H1 (cell line): ENCODE data around the gene ASB6. TPM values are rescaled to one million over a fixed set of nuclear protein-coding genes. Genes with fewer than 3 reads are reported as not detected.

Experiments used
- CTCF ChIA-PET: fragments of 300-600 bp; sonication (Branson Sonifier 250); formaldehyde crosslinking; loops from one replicate; lab custom pipeline; 2021; ENCODE audit not compliant: partially characterized antibody; lab: Charles Lee
- POLR2A ChIA-PET: fragments of 300-600 bp; sonication (Branson Sonifier 250); formaldehyde crosslinking; loops from one replicate; lab custom pipeline; 2021; ENCODE audit warnings: inconsistent platforms; ENCODE audit not compliant: partially characterized antibody; lab: Charles Lee
- DNase-seq, 2 experiments: peaks; one replicate each; pipeline versions ENCODE4 v3.0.0 to v3.0.0-alpha.2; 2010 to 2022; ENCODE audit warnings: low spot score in 2 of 2, low read depth in 1 of 2, mixed read lengths in 1 of 2
- FAIRE-seq: peaks from 2 replicates; lab custom pipeline; 2011; peaks lifted over from hg19 to GRCh38; lab: Jason Lieb, UNC
- H2AFZ ChIP-seq: 2 replicates; pipeline ENCODE4 v1.8.1; 2012; ENCODE audit warnings: low read length, inconsistent platforms
- H2AK5ac ChIP-seq: 2 replicates; pipeline ENCODE4 v1.6.1; 2013; ENCODE audit warnings: low read depth, low read length
- H2BK120ac ChIP-seq: replicated peaks from 2 replicates; pipeline ENCODE3; 2013; ENCODE audit warnings: low read depth, low read length, inconsistent platforms
- H2BK12ac ChIP-seq: 2 replicates; pipeline ENCODE4 v1.6.1; 2013; ENCODE audit warnings: low read depth, low read length
- H2BK15ac ChIP-seq: 2 replicates; pipeline ENCODE4 v1.6.1; 2013; ENCODE audit warnings: low read length
- H2BK20ac ChIP-seq: 2 replicates; pipeline ENCODE4 v1.6.1; 2013; ENCODE audit warnings: low read length
- H2BK5ac ChIP-seq: 2 replicates; pipeline ENCODE4 v1.6.1; 2013; ENCODE audit warnings: low read depth, low read length
- H3K14ac ChIP-seq: 2 replicates; pipeline ENCODE4 v1.6.1; 2013; ENCODE audit warnings: inconsistent platforms; ENCODE audit not compliant: insufficient read length
- H3K18ac ChIP-seq: 2 replicates; pipeline ENCODE4 v1.6.1; 2013; ENCODE audit warnings: low read length; ENCODE audit errors: extremely low read depth
- H3K23ac ChIP-seq: 2 replicates; pipeline ENCODE4 v1.6.1; 2013; ENCODE audit warnings: inconsistent platforms; ENCODE audit not compliant: insufficient read length
- H3K23me2 ChIP-seq: 2 replicates; pipeline ENCODE4 v1.6.1; 2013; ENCODE audit warnings: low read depth, low read length
- H3K27ac ChIP-seq: 2 replicates; pipeline ENCODE4 v1.6.1; 2011; ENCODE audit warnings: low read depth, low read length, inconsistent platforms
- H3K27me3 ChIP-seq, 4 experiments: replicated peaks in 1 of 4; 1 replicate in 1 of 4; 2 replicates in 3 of 4; pipeline versions ENCODE4 v1.6.1 to v1.8.1; 2011 to 2013; ENCODE audit warnings: low read length in 3 of 4, mild to moderate bottlenecking in 3 of 4, inconsistent platforms in 2 of 4, mixed read lengths in 2 of 4, moderate library complexity in 1 of 4; ENCODE audit not compliant: control insufficient read depth in 3 of 4, insufficient read depth in 3 of 4; ENCODE audit errors: extremely low read depth in 1 of 4
- H3K36me3 ChIP-seq, 4 experiments: 2 replicates each; pipeline versions ENCODE4 v1.6.1 to v1.8.1; 2011 to 2013; ENCODE audit warnings: mild to moderate bottlenecking in 4 of 4, low read length in 3 of 4, moderate library complexity in 2 of 4, control low read depth in 1 of 4, inconsistent platforms in 1 of 4; ENCODE audit not compliant: insufficient read depth in 4 of 4, control insufficient read depth in 2 of 4
- H3K4ac ChIP-seq: replicated peaks from 2 replicates; pipeline ENCODE3; 2013; ENCODE audit warnings: low read length, low read depth, mixed read lengths, inconsistent platforms; ENCODE audit not compliant: insufficient read length
- H3K4me1 ChIP-seq, 4 experiments: replicated peaks in 1 of 4; 1 replicate in 1 of 4; 2 replicates in 3 of 4; pipeline versions ENCODE4 v1.6.1 to v1.8.1; 2011 to 2013; ENCODE audit warnings: low read length in 3 of 4, inconsistent platforms in 2 of 4, mixed read lengths in 1 of 4; ENCODE audit not compliant: insufficient read depth in 4 of 4, control insufficient read depth in 3 of 4
- H3K4me2 ChIP-seq, 2 experiments: 2 replicates each; pipeline versions ENCODE4 v1.6.1 to v1.8.1; 2011 to 2013; ENCODE audit warnings: low read depth in 2 of 2, low read length in 2 of 2, control low read depth in 1 of 2, inconsistent platforms in 1 of 2, mild to moderate bottlenecking in 1 of 2; ENCODE audit not compliant: insufficient read depth in 1 of 2
- H3K4me3 ChIP-seq, 4 experiments: fragments of 200-600, 300-600 bp in 1 of 4; sonication (generic), shearing (Covaris generic), sonication (Bioruptor Twin) in 1 of 4; 2 replicates each; pipeline versions ENCODE4 v1.5.1 to v1.8.1; 2011 to 2016; ENCODE audit warnings: low read length in 4 of 4, low read depth in 3 of 4, control low read depth in 2 of 4, inconsistent platforms in 2 of 4, mild to moderate bottlenecking in 2 of 4, mixed read lengths in 1 of 4, moderate library complexity in 1 of 4; ENCODE audit not compliant: insufficient read depth in 2 of 4; ENCODE audit errors: extremely low read depth in 1 of 4
- H3K56ac ChIP-seq: replicated peaks from 2 replicates; pipeline ENCODE3; 2013; ENCODE audit warnings: low read depth, mild to moderate bottlenecking, mixed read lengths, low read length, inconsistent platforms; ENCODE audit not compliant: insufficient read length
- H3K79me1 ChIP-seq: 2 replicates; pipeline ENCODE4 v1.6.1; 2013; ENCODE audit warnings: low read depth, low read length, control low read depth
- H3K79me2 ChIP-seq, 2 experiments: 2 replicates each; pipeline versions ENCODE4 v1.6.1 to v1.8.1; 2012 to 2013; ENCODE audit warnings: low read length in 2 of 2, mild to moderate bottlenecking in 2 of 2, inconsistent platforms in 1 of 2; ENCODE audit not compliant: insufficient read depth in 2 of 2, control insufficient read depth in 1 of 2
- H3K9ac ChIP-seq, 4 experiments: replicated peaks in 1 of 4; 1 replicate in 1 of 4; 2 replicates in 3 of 4; pipeline versions ENCODE4 v1.6.1 to v1.8.1; 2011 to 2013; ENCODE audit warnings: low read depth in 3 of 4, low read length in 3 of 4, control low read depth in 2 of 4, mild to moderate bottlenecking in 2 of 4, moderate library complexity in 2 of 4, inconsistent platforms in 1 of 4; ENCODE audit errors: extremely low read depth in 1 of 4
- H3K9me3 ChIP-seq, 2 experiments: 2 replicates each; pipeline versions ENCODE4 v1.6.1 to v1.8.1; 2012 to 2013; ENCODE audit warnings: mild to moderate bottlenecking in 2 of 2, moderate library complexity in 2 of 2, control low read depth in 1 of 2, inconsistent platforms in 1 of 2, low read depth in 1 of 2, low read length in 1 of 2, mixed read lengths in 1 of 2; ENCODE audit not compliant: insufficient read depth in 2 of 2
- H4K20me1 ChIP-seq, 2 experiments: replicated peaks in 1 of 2; 2 replicates each; pipeline versions ENCODE3 to v1.8.1; 2011 to 2013; ENCODE audit warnings: inconsistent platforms in 2 of 2, low read length in 2 of 2, mild to moderate bottlenecking in 1 of 2; ENCODE audit not compliant: insufficient read depth in 2 of 2, control insufficient read depth in 1 of 2
- H4K5ac ChIP-seq: 2 replicates; pipeline ENCODE4 v1.6.1; 2013; ENCODE audit warnings: low read length, low read depth, mixed read lengths, inconsistent platforms; ENCODE audit not compliant: insufficient read length
- H4K8ac ChIP-seq: 2 replicates; pipeline ENCODE4 v1.8.0; 2013; ENCODE audit warnings: mild to moderate bottlenecking, moderate library complexity, low read length, inconsistent platforms; ENCODE audit not compliant: insufficient read depth; ENCODE audit errors: extremely low read depth
- H4K91ac ChIP-seq: replicated peaks from 2 replicates; pipeline ENCODE3; 2013; ENCODE audit warnings: low read length, mixed read lengths, inconsistent platforms; ENCODE audit not compliant: insufficient read length
- BACH1 ChIP-seq: IDR thresholded peaks from 2 replicates; pipeline ENCODE4 v1.6.1; 2012; ENCODE audit warnings: low read length, improper control_type of control experiment
- CTCF ChIP-seq, 3 experiments: IDR thresholded peaks; 1 replicate in 2 of 3; 2 replicates in 1 of 3; pipeline versions ENCODE4 v1.5.1 to v1.6.1; 2011; ENCODE audit warnings: low read length in 3 of 3, mild to moderate bottlenecking in 3 of 3, inconsistent platforms in 2 of 3, low read depth in 1 of 3, moderate library complexity in 1 of 3; ENCODE audit not compliant: insufficient read depth in 1 of 3; ENCODE audit errors: control extremely low read depth in 1 of 3
- EP300 ChIP-seq, 2 experiments: IDR thresholded peaks; 1 replicate in 1 of 2; 2 replicates in 1 of 2; pipeline ENCODE4 v1.6.1; 2011 to 2012; ENCODE audit warnings: low read depth in 2 of 2, low read length in 2 of 2, mild to moderate bottlenecking in 2 of 2, borderline replicate concordance in 1 of 2, inconsistent platforms in 1 of 2, moderate library complexity in 1 of 2
- HDAC6 ChIP-seq: IDR thresholded peaks from one replicate; pipeline ENCODE4 v1.7.1; 2012; ENCODE audit warnings: low read depth, mild to moderate bottlenecking, inconsistent platforms, low read length, moderate library complexity
- JUND ChIP-seq: IDR thresholded peaks from 2 replicates; pipeline ENCODE4 v1.6.1; 2011; ENCODE audit warnings: mild to moderate bottlenecking, improper control_type of control experiment, low read length
- KDM4A ChIP-seq: IDR thresholded peaks from one replicate; pipeline ENCODE4 v1.7.1; 2012; ENCODE audit warnings: low read depth, mild to moderate bottlenecking, moderate library complexity, low read length, inconsistent platforms; ENCODE audit not compliant: severe bottlenecking
- NANOG ChIP-seq: IDR thresholded peaks from 2 replicates; pipeline ENCODE4 v1.6.1; 2011; ENCODE audit warnings: low read length, low read depth, mild to moderate bottlenecking, inconsistent platforms; ENCODE audit not compliant: insufficient read depth, poor library complexity, severe bottlenecking
- POU5F1 ChIP-seq: IDR thresholded peaks from 2 replicates; pipeline ENCODE4 v1.6.1; 2011; ENCODE audit warnings: low read depth, mild to moderate bottlenecking, low read length, moderate library complexity
- RAD21 ChIP-seq, 2 experiments: IDR thresholded peaks in 1 of 2; conservative IDR thresholded peaks in 1 of 2; 2 replicates each; pipeline ENCODE4 v1.6.1; 2011; ENCODE audit warnings: low read depth in 2 of 2, low read length in 2 of 2, improper control_type of control experiment in 1 of 2, inconsistent platforms in 1 of 2, mild to moderate bottlenecking in 1 of 2, moderate library complexity in 1 of 2
- RFX5 ChIP-seq: IDR thresholded peaks from 2 replicates; pipeline ENCODE4 v1.6.1; 2011; ENCODE audit warnings: low read depth, low read length, improper control_type of control experiment, borderline replicate concordance
- TBP ChIP-seq: IDR thresholded peaks from 2 replicates; pipeline ENCODE4 v1.6.1; 2011; ENCODE audit warnings: low read depth, low read length, improper control_type of control experiment
- WGBS, 2 experiments: shearing (Covaris generic) in 1 of 2; methylation state at CpG; one replicate each; pipeline versions ENCODE4 v1.1.6 to v1.1.7; 2013 to 2015; ENCODE audit warnings: low lambda C conversion rate in 2 of 2, mixed read lengths in 2 of 2, inconsistent platforms in 1 of 2, low coverage in 1 of 2, missing lambda C conversion rate in 1 of 2; ENCODE audit not compliant: insufficient replicate concordance in 2 of 2, insufficient coverage in 1 of 2, insufficient read length in 1 of 2; ENCODE audit errors: extremely low coverage in 1 of 2, missing lambda C conversion rate in 1 of 2; 5-methylcytosine and 5-hydroxymethylcytosine counted together
- polyA plus RNA-seq, 7 experiments: library from polyadenylated mRNA; depleted of rRNA in 3 of 7; stranded (reverse) in 5 of 7; unstranded in 2 of 7; fragments of >200 nt in 5 of 7; fragments of 200-250 nt in 2 of 7; gene quantifications; 1 replicate in 5 of 7; 2 replicates in 1 of 7; 4 replicates in 1 of 7; pipeline versions ENCODE4 v1.2.1 to v1.2.3, GENCODE V29; 2011 to 2013; ENCODE audit warnings: missing spikeins in 2 of 7, mixed read lengths in 2 of 7
- total RNA-seq: library from RNA; stranded (reverse); fragmentation: NEBNext Ultra II Directional; extraction: Animal tissue kit (Norgen Biotek cat#: 25700); gene quantifications from 2 replicates; pipeline ENCODE4 v1.2.1, GENCODE V29; 2021

ASB6 gene
- total and polyA plus RNA-seq, 2 of the 8 experiments (the other 6 are each of a cell fraction or from before 2014, with no cell fraction given) = 14.0 to 17.3 TPM

GRCh38 chr9:129655154-129655553, 13.2 kb upstream of the ASB6 start:
- Histone ChIP-seq H3K18ac (no peak overlapping the region; the same call in 1 of the 2 replicates), H4K20me1 (no peaks in the 10 kb centered on the region), H3K23ac (no peak overlapping the region), H4K8ac (no peak overlapping the region), H3K4ac (no peak overlapping the region), H2AK5ac (no peak overlapping the region), H3K36me3 (no peaks in the 10 kb centered on the region), H2AFZ (no peak overlapping the region), H3K9me3 (no peaks in the 10 kb centered on the region), H2BK120ac (no peak overlapping the region), H3K4me1 (no peaks in the 10 kb centered on the region), H2BK12ac (no peak overlapping the region), H2BK5ac (no peak overlapping the region), H3K14ac (no peak overlapping the region), H3K27me3 (no peaks in the 10 kb centered on the region; a peak in 1 of 7 replicates), H2BK20ac (no peak overlapping the region), H3K4me3 (no peak overlapping the region), H3K27ac (no peak overlapping the region), H3K4me2 (no peak overlapping the region), H3K23me2 (no peaks in the 10 kb centered on the region), H3K56ac (no peak overlapping the region), H3K9ac (no peak overlapping the region), H3K79me1 (no peaks in the 10 kb centered on the region), H3K79me2 (no peaks in the 10 kb centered on the region), H4K5ac (no peak overlapping the region), H2BK15ac (no peak overlapping the region), H4K91ac (no peak overlapping the region)
- WGBS, 2 experiments = 81% methylated on average over 7 of the region's 7 CpGs; no CpG with 5 or more reads in 1 of the 2 experiments
- ChIA-PET CTCF (interaction anchor here (0.6 to 3.3 kb wide), 3 partner anchors 9 to 127 kb away, joined by 3 to 14 read pairs (median 11); no protein-coding TSS in a partner anchor), POLR2A (interaction anchor here (1.4 kb wide), 1 partner anchor 12 kb away, joined by 3 read pairs; no protein-coding TSS in a partner anchor)
- DNase-seq (no peak), FAIRE-seq (no peak)
- no peak for TF ChIP-seq KDM4A
- TF ChIP-seq BACH1 = no peak
- no peak for TF ChIP-seq RAD21 (IDR thresholded peaks at IDR 0.05 in 1 of 2, conservative IDR thresholded peaks at IDR 0.05 in 1 of 2; ENCODE audit: low read depth in 2 of 2, low read length in 2 of 2)
- no peak for TF ChIP-seq HDAC6
- no peak for TF ChIP-seq CTCF (IDR thresholded peaks at IDR 0.05; ENCODE audit: control extremely low read depth in 1 of 3, insufficient read depth in 1 of 3, low read depth in 1 of 3, low read length in 3 of 3)
- TF ChIP-seq EP300 (IDR thresholded peaks at IDR 0.05; ENCODE audit: borderline replicate concordance in 1 of 2, low read depth in 2 of 2, low read length in 2 of 2) = no peak
- TF ChIP-seq TBP = no peak
- TF ChIP-seq JUND = no peak
- TF ChIP-seq NANOG = no peak
- TF ChIP-seq POU5F1 = no peak
- no peak for TF ChIP-seq RFX5
